ENCODE results near the gene VSIG8. TPM values are rescaled to one million over a fixed set of nuclear protein-coding genes. Genes with fewer than 3 reads are reported as not detected.
A peak's percentile ranks its signal among the peaks of the same experiment; 100 is the strongest.

Gene VSIG8
- total and polyA plus RNA-seq, 9 of the 15 experiments (the other 6 are each of a cell fraction or from before 2014, with no cell fraction given) = not detected

- TF ChIP-seq ZNF318 (IDR thresholded peaks at IDR 0.05; ENCODE audit: borderline replicate concordance in 1 of 2, low read depth in 1 of 2) = no peak
Measured at GRCh38 chr1:159889202-159889601, 26.7 kb upstream of the VSIG8 start (continued).

GRCh38 chr1:159884296-159884695 lies 21.8 kb upstream of the VSIG8 start:
- Histone ChIP-seq H3K9ac (ENCODE audit: insufficient read depth in 1 of 2, low read depth in 2 of 2, low read length in 2 of 2) (no peak overlapping the region), H3K79me2 (ENCODE audit: control insufficient read depth, insufficient read depth, low read length) (no peaks in the 10 kb centered on the region), H4K20me1 (replicated peaks; ENCODE audit: control insufficient read depth, insufficient read depth, low read length) (no peaks in the 10 kb centered on the region), H3K4me1 (replicated peaks in 1 of 2; ENCODE audit: control insufficient read depth in 2 of 2, insufficient read depth in 2 of 2, low read length in 2 of 2) (peaks cover 0 to 29% of the 10 kb centered on the region in 2 experiments; a peak in 3 of 5 replicates), H3K9me1 (ENCODE audit: control insufficient read depth, insufficient read depth, low read length) (no peaks in the 10 kb centered on the region), H3K9me3 (replicated peaks; ENCODE audit: control insufficient read depth, insufficient read depth, low read depth, low read length) (no peaks in the 10 kb centered on the region), H3K4me3 (no peak overlapping the region), H3K36me3 (ENCODE audit: control insufficient read depth, insufficient read depth, low read length) (no peaks in the 10 kb centered on the region), H3K27me3 (ENCODE audit: control insufficient read depth in 2 of 2, insufficient read depth in 2 of 2, low read length in 2 of 2) (no peaks in the 10 kb centered on the region), H3K27ac (ENCODE audit: extremely low read depth, low read depth, low read length) (no peak overlapping the region), H3K4me2 (ENCODE audit: insufficient read depth, low read length) (no peak overlapping the region), H2AFZ (ENCODE audit: low read depth, low read length) (no peak overlapping the region)
- TF ChIP-seq RBM25 (IDR thresholded peaks at IDR 0.05; ENCODE audit: low read depth, low read length, severe bottlenecking) (peak; percentile 33), ESRRA (IDR thresholded peaks at IDR 0.05; ENCODE audit: borderline replicate concordance, low read depth) (no peak)
- POLR2A ChIA-PET = interaction anchor here (1.1 to 1.4 kb wide), 2 partner anchors 9 to 15 kb away, joined by 3 read pairs; no protein-coding TSS in a partner anchor
- no TSS peak for BruUV-seq (replicated peaks)
- 21% methylated on average over 7 of the region's 8 CpGs for WGBS (ENCODE audit: insufficient coverage, low coverage, missing lambda C conversion rate)
- no peak for DNase-seq (ENCODE audit: extremely low read depth in 1 of 4, low spot score in 3 of 4)
- in situ Hi-C loops (cut with MboI) = no loop called here
- no peak for FAIRE-seq
- CTCF ChIA-PET (ENCODE audit: low intra/inter-chr PET ratio) = no interaction called here
- no peak for ATAC-seq
- intact Hi-C loops (cut with micrococcal nuclease) = no loop called here

Measured in K562 (cell line).